HG03280 (cell line): ENCODE data around the gene FAM185A.
"Not testable (repeated sequence)": the region's sequence is repeated elsewhere in the genome, so short reads cannot be mapped to it uniquely, and the experiment has no call there.

Experiments
- ATAC-seq: cut with Tn5 transposase; IDR thresholded peaks from one replicate; pipeline ENCODE4 v1.9.1; 2021; ENCODE audit warnings: mild to moderate bottlenecking, moderate library complexity; ENCODE audit not compliant: unreplicated experiment

FAM185A gene

DNA sequence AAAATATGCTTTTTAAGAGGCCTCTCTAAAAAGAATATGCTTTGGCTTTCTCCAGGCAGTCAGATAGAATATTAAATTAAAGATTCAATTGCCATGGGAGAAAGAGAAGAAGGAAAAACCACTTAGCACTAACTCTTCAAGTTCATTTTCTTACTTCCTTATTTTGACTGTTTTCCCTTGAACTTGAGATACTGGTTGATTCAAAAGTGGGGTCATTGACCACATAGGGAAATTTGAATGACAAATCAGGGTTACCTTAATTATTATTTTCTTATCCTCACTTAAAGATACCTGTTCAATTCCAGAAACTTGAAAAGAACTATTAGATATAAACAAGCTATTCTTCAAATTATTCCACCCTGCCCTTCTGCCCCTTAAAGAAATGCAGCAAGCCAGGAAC is 27.4 kb downstream of the FAM185A start:
- ATAC-seq = not testable (repeated sequence)

GRCh38 chr7:102778663-102779062 is 29.9 kb downstream of the FAM185A start:
- not testable (repeated sequence) for ATAC-seq

GRCh38 chr7:102780926-102781325 is 32.1 kb downstream of the FAM185A start:
- not testable (repeated sequence) for ATAC-seq

- not testable (repeated sequence) for ATAC-seq
Measured at GRCh38 chr7:102788770-102789169, 40.0 kb downstream of the FAM185A start.

DNA sequence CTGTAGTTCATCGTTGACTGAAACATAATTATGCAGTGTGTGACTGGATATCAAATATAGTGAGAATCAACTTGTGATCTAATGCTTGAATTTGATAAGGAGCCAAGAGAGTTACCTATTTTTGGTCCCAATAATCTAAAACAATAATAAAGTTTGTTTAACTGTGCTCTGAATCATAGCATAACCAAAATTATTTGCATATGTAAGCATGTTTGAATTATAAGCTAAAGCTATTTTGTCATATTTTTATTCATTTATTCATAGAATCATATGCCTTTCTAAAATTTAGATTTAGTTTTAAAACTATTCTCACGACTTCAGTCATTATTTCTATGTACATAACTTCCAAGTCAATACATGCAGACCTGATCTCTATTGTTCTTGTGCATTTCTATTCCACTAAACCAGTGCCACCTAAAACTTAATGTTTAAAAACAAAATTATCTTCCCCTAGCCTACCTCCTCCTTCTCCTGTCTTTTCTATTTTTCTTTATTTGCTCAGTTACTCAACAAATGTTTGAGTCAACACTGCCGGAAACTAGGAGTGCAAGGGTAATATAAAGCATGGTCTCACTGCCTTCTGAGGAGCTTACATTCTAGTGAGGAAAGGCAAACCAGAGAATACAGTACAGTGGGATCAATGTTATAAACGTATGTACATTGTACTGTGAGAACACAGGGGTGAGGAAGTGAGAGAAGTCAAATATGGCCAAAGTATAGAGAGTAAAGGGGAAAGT is 41.7 kb downstream of the FAM185A start:
- not testable (repeated sequence) for ATAC-seq

GRCh38 chr7:102791367-102791766 is 42.6 kb downstream of the FAM185A start:
- not testable (repeated sequence) for ATAC-seq

- ATAC-seq = not testable (repeated sequence)
Measured at GRCh38 chr7:102791831-102792230, 43.0 kb downstream of the FAM185A start.

GRCh38 chr7:102794567-102794966 is 45.8 kb downstream of the FAM185A start:
- ATAC-seq = not testable (repeated sequence)

GRCh38 chr7:102795987-102796595 is 47.3 kb downstream of the FAM185A start:
- ATAC-seq = not testable (repeated sequence)

DNA sequence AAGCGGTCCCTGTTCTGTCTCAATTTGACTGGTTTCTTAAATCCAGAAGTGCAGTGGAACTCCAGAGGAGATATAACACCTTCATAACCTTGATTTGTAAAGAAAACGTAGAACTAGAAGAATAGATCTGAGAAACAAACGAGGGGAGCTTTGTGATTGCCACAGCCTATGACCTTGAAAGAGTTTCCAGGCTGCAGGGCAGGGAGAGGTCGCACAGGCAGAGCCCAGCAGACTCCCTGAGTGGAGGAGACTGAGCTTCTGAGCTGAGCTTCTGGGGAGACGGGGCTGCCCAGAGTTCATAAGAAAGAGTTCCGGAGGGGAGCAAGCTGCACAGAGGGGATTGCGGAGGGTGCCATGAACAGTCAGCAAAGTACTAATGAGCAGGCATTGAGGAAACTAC is 57.8 kb downstream of the FAM185A start:
- ATAC-seq = no peak

- ATAC-seq = no peak
Measured at GRCh38 chr7:102810916-102811315, 62.1 kb downstream of the FAM185A start.

DNA sequence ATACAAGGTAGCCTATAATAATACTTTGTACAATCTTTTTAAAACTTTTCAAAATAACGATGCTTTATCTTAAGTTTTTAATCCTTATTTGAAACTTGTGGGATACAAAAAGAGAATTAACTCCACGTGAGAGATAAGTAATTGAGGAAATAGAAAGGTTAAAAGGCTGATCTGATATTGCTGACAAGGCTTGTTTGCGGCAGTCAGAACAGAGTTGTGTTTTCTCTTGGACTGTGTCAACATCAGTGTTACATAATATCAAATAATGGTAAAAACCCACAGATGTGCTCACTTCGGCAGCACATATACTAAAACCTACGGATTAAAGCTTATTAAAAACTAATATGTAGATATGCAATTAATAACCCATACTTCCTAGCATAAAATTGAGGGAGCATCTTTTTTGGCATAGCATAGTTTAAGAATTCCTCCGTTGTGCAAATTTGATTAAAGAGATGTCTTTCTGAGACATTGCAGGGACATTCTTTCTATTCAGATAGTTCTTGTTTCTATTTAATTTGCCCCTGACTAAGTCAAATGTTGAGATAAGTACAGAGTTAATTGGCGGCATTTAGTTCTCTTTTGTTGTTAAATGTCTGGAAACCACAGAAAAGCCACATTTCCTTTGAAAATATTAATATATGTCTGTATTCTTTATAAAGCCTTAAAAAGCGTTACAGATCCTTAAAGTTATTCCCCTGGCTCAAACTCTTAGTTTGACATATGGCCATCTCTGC is 63.3 kb downstream of the FAM185A start:
- ATAC-seq = no peak

GRCh38 chr7:102813191-102814024 is 64.6 kb downstream of the FAM185A start:
- ATAC-seq = no peak

DNA sequence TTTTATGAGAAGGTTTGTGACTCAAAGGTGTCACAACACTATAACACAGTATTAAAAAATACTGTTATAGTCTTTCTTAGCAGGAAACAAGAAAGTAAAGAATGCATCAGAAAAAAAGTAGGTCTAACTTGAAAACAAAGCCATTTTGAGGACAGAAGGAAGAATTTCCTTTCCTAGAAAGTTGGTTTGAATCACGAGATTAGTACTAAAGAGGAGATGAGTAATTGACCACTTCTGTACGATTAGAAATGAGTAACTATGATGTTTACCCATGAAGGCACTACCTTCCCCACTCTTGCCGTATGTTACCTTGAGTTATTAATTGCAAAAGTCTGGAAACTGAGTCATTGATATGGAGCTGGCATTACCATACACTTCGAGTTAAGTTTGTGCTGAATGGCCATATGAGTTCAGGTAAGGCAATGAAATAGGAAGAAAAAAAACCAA is 65.2 kb downstream of the FAM185A start:
- no peak for ATAC-seq

DNA sequence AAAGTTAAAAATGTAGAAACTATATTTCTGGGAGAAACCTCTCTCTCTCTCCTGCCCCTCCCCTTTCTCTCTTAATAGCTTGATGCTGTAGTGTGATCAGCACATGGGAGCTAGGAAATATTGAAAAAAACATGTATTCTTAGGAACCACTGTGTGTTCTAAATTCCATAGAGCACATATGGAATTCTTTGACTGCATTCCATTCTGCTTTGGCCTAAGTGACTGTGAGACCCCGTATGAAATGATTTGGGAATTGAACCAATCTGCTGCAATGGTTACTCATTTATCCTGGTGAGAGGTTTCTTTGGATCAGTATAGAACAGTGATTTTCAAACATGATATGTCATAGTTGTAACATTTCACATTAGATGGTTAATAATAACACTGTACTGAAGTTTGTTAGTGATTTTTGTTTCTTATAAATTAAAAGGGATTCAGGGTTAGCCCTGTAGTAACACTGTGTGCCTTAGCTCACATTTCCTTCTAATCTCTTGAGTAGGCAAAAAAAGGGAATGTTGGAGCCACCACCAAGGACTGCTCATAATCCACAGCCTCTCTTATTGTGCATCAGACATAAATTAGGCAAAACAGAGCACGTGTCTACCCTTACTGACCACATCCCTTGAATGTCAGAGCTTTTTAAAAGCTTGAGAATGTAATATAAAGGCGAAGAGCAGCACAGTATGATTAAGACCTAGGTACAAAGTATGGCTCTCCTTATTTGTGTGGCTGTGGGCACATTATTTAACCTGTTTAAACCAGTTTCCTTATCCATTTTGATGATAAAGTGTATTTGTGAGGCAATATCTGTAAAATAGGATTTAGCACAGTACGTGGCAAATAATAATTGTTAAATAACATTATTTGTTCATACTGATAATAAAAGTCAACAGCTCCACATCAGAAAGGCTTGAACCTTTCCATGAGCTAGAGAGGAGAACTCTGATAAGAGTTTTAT is 69.1 kb downstream of the FAM185A start:
- ATAC-seq = no peak

DNA sequence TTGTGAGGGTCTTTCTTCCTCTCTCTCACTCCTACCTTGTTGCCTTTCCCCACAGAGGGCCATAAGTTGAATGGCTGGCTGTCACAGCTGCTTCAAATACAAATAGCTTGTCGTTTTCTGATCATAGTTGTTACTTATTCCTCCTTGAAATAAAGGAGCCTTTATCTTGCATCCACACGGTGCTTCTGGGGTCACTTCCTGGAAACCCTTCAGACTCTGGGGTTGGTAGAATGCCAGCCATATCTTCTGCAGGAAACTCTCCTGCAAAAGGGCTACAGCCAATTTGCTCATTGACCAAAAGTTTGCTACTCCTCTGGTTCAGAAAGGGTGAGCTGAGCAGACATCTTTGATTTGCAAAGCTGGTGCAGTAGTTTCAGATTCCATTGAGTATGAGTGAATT is 70.4 kb downstream of the FAM185A start:
- no peak for ATAC-seq

DNA sequence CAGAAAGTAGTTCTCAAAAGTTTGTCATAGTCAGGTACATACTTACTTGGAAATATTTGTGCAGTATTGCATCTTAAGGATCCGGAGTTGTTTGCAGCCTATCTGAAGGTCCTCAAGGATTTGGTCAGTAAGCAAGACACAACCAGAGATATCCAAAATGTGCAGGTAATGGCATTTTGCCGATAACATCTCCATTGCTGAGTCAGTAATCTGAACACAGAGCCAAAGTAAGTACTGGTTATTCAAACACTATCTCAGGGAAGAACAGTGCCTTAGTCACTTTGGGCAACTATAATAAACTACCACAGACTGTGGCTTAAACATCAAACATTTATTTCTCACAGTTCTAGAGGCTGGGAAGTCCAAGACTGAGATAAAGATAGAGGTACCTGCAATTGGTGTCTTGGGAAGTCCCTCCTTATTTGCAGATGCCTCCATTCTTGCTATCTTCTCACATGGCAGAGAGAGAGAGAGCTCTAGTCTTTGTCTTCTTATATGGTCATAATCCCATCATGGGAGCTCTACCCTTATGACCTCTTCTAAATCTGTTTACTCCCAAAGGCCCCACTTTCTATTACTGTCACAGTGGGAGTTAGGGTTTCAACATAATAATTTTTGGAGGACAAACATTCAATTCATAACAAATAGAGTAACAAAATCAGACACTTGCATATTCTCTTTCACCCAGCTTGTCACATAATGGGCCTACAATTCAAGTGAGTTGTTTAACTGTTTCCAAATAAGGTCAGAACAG is 73.4 kb downstream of the FAM185A start:
- ATAC-seq = no peak

GRCh38 chr7:102823390-102824119 is 74.8 kb downstream of the FAM185A start:
- ATAC-seq = no peak
